ENCODE measurements around the gene VWA3A.

DNA sequence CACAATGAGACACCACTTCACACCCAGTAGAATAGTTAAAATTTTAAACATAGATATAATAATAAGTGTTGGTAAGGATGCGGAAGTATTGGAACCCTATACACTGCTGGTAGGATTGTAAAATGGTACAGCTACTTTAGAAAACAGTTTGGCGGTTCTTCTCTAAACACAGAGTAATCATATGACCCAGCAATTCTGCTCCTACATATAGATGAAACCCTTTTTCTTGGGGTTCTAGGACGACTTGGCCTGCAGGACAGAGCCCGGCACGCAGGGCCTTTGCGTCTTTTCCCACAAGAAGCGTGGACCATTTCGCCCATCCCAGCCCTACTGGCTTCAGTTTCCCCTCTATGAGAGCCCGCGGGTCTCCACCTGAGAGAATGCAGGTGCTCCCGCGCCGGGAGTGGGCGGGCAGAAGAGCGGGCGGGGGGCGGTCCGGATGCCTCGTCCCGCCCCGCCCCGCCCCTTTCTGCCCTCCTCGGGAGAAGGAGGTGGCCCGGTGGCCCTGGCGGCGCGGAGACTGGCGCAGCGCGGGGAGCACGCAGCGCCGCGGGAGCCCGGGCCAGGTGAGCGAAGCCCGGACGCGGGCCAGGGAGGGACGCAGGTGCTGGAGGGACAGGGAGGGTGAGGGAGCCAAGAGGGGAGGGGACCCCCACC, 69.8 kb downstream of the VWA3A start, which contains the start of gene SDR42E2:
- TF ChIP-seq, protein P1, sequence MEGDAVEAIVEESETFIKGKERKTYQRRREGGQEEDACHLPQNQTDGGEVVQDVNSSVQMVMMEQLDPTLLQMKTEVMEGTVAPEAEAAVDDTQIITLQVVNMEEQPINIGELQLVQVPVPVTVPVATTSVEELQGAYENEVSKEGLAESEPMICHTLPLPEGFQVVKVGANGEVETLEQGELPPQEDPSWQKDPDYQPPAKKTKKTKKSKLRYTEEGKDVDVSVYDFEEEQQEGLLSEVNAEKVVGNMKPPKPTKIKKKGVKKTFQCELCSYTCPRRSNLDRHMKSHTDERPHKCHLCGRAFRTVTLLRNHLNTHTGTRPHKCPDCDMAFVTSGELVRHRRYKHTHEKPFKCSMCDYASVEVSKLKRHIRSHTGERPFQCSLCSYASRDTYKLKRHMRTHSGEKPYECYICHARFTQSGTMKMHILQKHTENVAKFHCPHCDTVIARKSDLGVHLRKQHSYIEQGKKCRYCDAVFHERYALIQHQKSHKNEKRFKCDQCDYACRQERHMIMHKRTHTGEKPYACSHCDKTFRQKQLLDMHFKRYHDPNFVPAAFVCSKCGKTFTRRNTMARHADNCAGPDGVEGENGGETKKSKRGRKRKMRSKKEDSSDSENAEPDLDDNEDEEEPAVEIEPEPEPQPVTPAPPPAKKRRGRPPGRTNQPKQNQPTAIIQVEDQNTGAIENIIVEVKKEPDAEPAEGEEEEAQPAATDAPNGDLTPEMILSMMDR (IDR thresholded peaks at IDR 0.05), result no peak
- TF ChIP-seq POLR2A (IDR thresholded peaks at IDR 0.05), result no peak

Data from stomach (tissue), 4 donors.